GM12878 (cell line): ENCODE results near the gene ITM2C. TPM values are rescaled to one million over a fixed set of nuclear protein-coding genes. Genes with fewer than 3 reads are reported as not detected.
A peak's percentile ranks its signal among the peaks of the same experiment; 100 is the strongest.

ENCODE experiments used
- ATAC-seq: fragments of 200-7000 bp; cut with Tn5 transposase; 3 replicates; pipeline ENCODE4 v1.9.1; 2020; ENCODE audit warnings: mild to moderate bottlenecking, moderate library complexity
- BruUV-seq: library from RNA; stranded (reverse); fragments of 400-500 nt; replicated peaks from 2 replicates; lab custom pipeline; 2021; lab: Mats Ljungman, UMichigan
- CTCF ChIA-PET: fragments of 300-600 bp; sonication (Branson Sonifier 250); formaldehyde crosslinking; extraction: SDS; loops from one replicate; lab custom pipeline; 2021; ENCODE audit warnings: inconsistent platforms; lab: Yijun Ruan, JAX
- POLR2A ChIA-PET: fragments of 350-600 bp; formaldehyde crosslinking; extraction: SDS; loops from one replicate; lab custom pipeline; 2021; ENCODE audit warnings: inconsistent platforms; lab: Charles Lee
- RAD21 ChIA-PET: fragments of 300-600 bp; sonication (Branson Sonifier 250); formaldehyde crosslinking; loops from one replicate; lab custom pipeline; 2023; ENCODE audit warnings: antibody characterized with exemption; ENCODE audit not compliant: unreplicated experiment; lab: Charles Lee
- SMC1A ChIA-PET: fragments of 300-600 bp; sonication (Branson Sonifier 250); formaldehyde crosslinking; loops from one replicate; lab custom pipeline; 2023; ENCODE audit not compliant: unreplicated experiment, uncharacterized antibody; lab: Charles Lee
- DNase-seq: peaks from one replicate; pipeline ENCODE4 v3.0.0-alpha.2; 2011; ENCODE audit warnings: low read depth, low spot score
- FAIRE-seq: peaks from 3 replicates; lab custom pipeline; 2011; peaks lifted over from hg19 to GRCh38; lab: Jason Lieb, UNC
- H2AFZ ChIP-seq: 2 replicates; pipeline ENCODE4 v1.6.0; 2011; ENCODE audit warnings: low read depth, low read length, control low read depth; ENCODE audit not compliant: control insufficient read depth
- H3K27ac ChIP-seq: 2 replicates; pipeline ENCODE4 v1.5.1; 2011; ENCODE audit warnings: control low read depth; ENCODE audit not compliant: control insufficient read depth, insufficient read depth
- H3K27me3 ChIP-seq, 2 experiments: replicated peaks in 1 of 2; 2 replicates each; pipeline versions ENCODE4 v1.6.0 to v1.6.1; 2011; ENCODE audit warnings: low read length in 1 of 2; ENCODE audit not compliant: control insufficient read depth in 2 of 2, insufficient read depth in 2 of 2
- H3K36me3 ChIP-seq, 2 experiments: 2 replicates each; pipeline ENCODE4 v1.5.1; 2011; ENCODE audit warnings: low read length in 1 of 2; ENCODE audit not compliant: control insufficient read depth in 2 of 2, insufficient read depth in 2 of 2
- H3K4me1 ChIP-seq: 2 replicates; pipeline ENCODE4 v1.6.1; 2011; ENCODE audit warnings: mild to moderate bottlenecking, low read length, moderate library complexity, mixed read lengths; ENCODE audit not compliant: control insufficient read depth, insufficient read depth
- H3K4me2 ChIP-seq: 2 replicates; pipeline ENCODE4 v1.6.0; 2011; ENCODE audit warnings: control low read depth; ENCODE audit not compliant: control insufficient read depth, insufficient read depth
- H3K4me3 ChIP-seq: fragments of 200-600 bp; sonication (generic); 2 replicates; pipeline ENCODE4 v1.5.1; 2016
- H3K79me2 ChIP-seq: 2 replicates; pipeline ENCODE4 v1.6.0; 2011; ENCODE audit warnings: low read length; ENCODE audit not compliant: control insufficient read depth, insufficient read depth
- H3K9ac ChIP-seq: 2 replicates; pipeline ENCODE4 v1.8.0; 2011; ENCODE audit warnings: low read length, control low read depth, mixed read lengths; ENCODE audit not compliant: control insufficient read depth, insufficient read depth
- H3K9me3 ChIP-seq: replicated peaks from 3 replicates; pipeline ENCODE4 v1.5.1; 2011; ENCODE audit warnings: mild to moderate bottlenecking, low read length; ENCODE audit not compliant: control insufficient read depth, insufficient read depth
- H4K20me1 ChIP-seq: 2 replicates; pipeline ENCODE4 v1.6.0; 2011; ENCODE audit not compliant: control insufficient read depth, insufficient read depth
- BACH1 ChIP-seq: fragments of 450-650 bp; IDR thresholded peaks from 2 replicates; pipeline ENCODE4 v1.6.1; 2017; ENCODE audit warnings: mild to moderate bottlenecking, borderline replicate concordance
- LARP7 ChIP-seq: fragments of 450-650 bp; IDR thresholded peaks from 2 replicates; pipeline ENCODE4 v1.6.1; 2017; ENCODE audit warnings: mild to moderate bottlenecking
- MXI1 ChIP-seq: fragments of 150-350 bp; IDR thresholded peaks from 2 replicates; pipeline ENCODE4 v1.6.1; 2011; ENCODE audit warnings: low read depth, mild to moderate bottlenecking, inconsistent platforms, low read length, improper control_type of control experiment
- MYC ChIP-seq: IDR thresholded peaks from 2 replicates; pipeline ENCODE4 v1.6.1; 2011; ENCODE audit warnings: mild to moderate bottlenecking, low read length, moderate library complexity, inconsistent platforms; ENCODE audit not compliant: insufficient read depth, insufficient replicate concordance, insufficient read length, severe bottlenecking
- NR2F1 ChIP-seq: fragments of 450-650 bp; conservative IDR thresholded peaks from 2 replicates; pipeline ENCODE4 v1.6.1; 2017; ENCODE audit warnings: mild to moderate bottlenecking
- PAX5 ChIP-seq: IDR thresholded peaks from 2 replicates; pipeline ENCODE4 v1.6.1; 2011; ENCODE audit warnings: low read depth, low read length, borderline replicate concordance
- RAD21 ChIP-seq: IDR thresholded peaks from 2 replicates; pipeline ENCODE4 v1.6.1; 2011; ENCODE audit warnings: mild to moderate bottlenecking, low read depth, low read length, moderate library complexity; ENCODE audit not compliant: insufficient read depth
- RBBP5 ChIP-seq: fragments of 200-600 bp; sonication (generic); conservative IDR thresholded peaks from 2 replicates; pipeline ENCODE4 v1.6.1; 2016
- RFX5 ChIP-seq: IDR thresholded peaks from 2 replicates; pipeline ENCODE4 v1.6.1; 2011; ENCODE audit warnings: low read depth, low read length, improper control_type of control experiment
- SP1 ChIP-seq: IDR thresholded peaks from one replicate; pipeline ENCODE4 v1.6.1; 2011; ENCODE audit warnings: low read depth, low read length
- WGBS: methylation state at CpG from one replicate; pipeline ENCODE4 v1.1.6; 2016; ENCODE audit warnings: low lambda C conversion rate; ENCODE audit not compliant: insufficient replicate concordance, insufficient coverage; ENCODE audit errors: missing lambda C conversion rate; 5-methylcytosine and 5-hydroxymethylcytosine counted together
- in situ Hi-C: fragments of 300-500 bp; cut with MboI; formaldehyde crosslinking; loops from 9 replicates; pipeline ENCODE4 v1.14.3; 2018; ENCODE audit warnings: mixed read lengths
- intact Hi-C: fragments of 100-400 bp; cut with micrococcal nuclease; formaldehyde crosslinking; loops from one replicate; pipeline ENCODE4 v1.14.2; 2022; ENCODE audit not compliant: unreplicated experiment
- polyA plus RNA-seq, 11 experiments: library from polyadenylated mRNA; depleted of rRNA in 4 of 11; unstranded in 6 of 11; stranded (reverse) in 5 of 11; fragments of >200 nt; fragmentation: Nextera tagmentation in 4 of 11; fragmentation: Illumina TruSeq in 1 of 11; extraction: Ambion mirVana in 4 of 11; extraction: Trizol in 1 of 11; gene quantifications; 1 replicate in 1 of 11; 2 replicates in 10 of 11; pipeline versions ENCODE4 v1.2.1 to v1.2.3, GENCODE V29; 2011 to 2016; ENCODE audit warnings: inconsistent platforms in 2 of 11, missing spikeins in 2 of 11, low read depth in 1 of 11
- total RNA-seq, 4 experiments: library from RNA; depleted of rRNA in 3 of 4; stranded (reverse); fragments of >200 nt in 3 of 4; fragmentation: Illumina TruSeq in 1 of 4; extraction: Trizol in 1 of 4; gene quantifications; 2 replicates each; pipeline versions ENCODE4 v1.2.1 to v1.2.3, GENCODE V29; 2013 to 2021
- TF ChIP-seq, protein P1 (sequence below): IDR thresholded peaks from 2 replicates; pipeline ENCODE4 v1.6.1; 2011; ENCODE audit warnings: borderline replicate concordance, low read depth, mild to moderate bottlenecking, moderate library complexity, low read length; ENCODE audit not compliant: insufficient read depth, poor library complexity, severe bottlenecking
- TF ChIP-seq, protein P2 (sequence below): fragments of 150-350 bp; IDR thresholded peaks from 2 replicates; pipeline ENCODE4 v1.6.1; 2014; ENCODE audit warnings: mild to moderate bottlenecking, low read depth, low read length
- TF ChIP-seq, protein P3 (sequence below): fragments of 450-650 bp; IDR thresholded peaks from 2 replicates; pipeline ENCODE4 v1.6.1; 2018; ENCODE audit warnings: borderline replicate concordance, mild to moderate bottlenecking; ENCODE audit not compliant: partially characterized antibody

The ITM2C gene
- total and polyA plus RNA-seq, 10 of the 15 experiments (the other 5 are each of a cell fraction or from before 2014, with no cell fraction given): 5.4 to 195 (median 149) TPM

DNA sequence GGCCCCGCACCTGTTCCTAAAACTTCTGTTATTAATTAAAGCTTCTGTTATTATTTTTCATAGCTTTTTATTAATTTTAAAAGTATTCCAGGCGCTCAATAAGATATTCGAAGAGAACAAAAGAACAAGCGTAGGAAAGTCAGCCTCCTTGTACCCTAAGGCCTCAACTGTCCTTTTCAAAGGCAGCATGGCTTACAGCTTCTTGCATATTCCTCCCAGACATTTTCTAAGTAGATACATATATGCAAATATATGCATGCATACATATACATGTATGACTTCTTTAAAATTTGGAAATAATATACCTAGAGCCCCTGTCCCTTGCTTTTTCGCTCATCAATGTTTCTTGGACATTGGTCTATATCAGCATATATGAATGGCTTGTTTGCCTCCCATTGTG lies 48.0 kb downstream of the ITM2C start (continued):
- TF ChIP-seq, protein P1, sequence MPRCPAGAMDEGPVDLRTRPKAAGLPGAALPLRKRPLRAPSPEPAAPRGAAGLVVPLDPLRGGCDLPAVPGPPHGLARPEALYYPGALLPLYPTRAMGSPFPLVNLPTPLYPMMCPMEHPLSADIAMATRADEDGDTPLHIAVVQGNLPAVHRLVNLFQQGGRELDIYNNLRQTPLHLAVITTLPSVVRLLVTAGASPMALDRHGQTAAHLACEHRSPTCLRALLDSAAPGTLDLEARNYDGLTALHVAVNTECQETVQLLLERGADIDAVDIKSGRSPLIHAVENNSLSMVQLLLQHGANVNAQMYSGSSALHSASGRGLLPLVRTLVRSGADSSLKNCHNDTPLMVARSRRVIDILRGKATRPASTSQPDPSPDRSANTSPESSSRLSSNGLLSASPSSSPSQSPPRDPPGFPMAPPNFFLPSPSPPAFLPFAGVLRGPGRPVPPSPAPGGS: no peak
- TF ChIP-seq MYC (no peak), BACH1 (no peak)

DNA sequence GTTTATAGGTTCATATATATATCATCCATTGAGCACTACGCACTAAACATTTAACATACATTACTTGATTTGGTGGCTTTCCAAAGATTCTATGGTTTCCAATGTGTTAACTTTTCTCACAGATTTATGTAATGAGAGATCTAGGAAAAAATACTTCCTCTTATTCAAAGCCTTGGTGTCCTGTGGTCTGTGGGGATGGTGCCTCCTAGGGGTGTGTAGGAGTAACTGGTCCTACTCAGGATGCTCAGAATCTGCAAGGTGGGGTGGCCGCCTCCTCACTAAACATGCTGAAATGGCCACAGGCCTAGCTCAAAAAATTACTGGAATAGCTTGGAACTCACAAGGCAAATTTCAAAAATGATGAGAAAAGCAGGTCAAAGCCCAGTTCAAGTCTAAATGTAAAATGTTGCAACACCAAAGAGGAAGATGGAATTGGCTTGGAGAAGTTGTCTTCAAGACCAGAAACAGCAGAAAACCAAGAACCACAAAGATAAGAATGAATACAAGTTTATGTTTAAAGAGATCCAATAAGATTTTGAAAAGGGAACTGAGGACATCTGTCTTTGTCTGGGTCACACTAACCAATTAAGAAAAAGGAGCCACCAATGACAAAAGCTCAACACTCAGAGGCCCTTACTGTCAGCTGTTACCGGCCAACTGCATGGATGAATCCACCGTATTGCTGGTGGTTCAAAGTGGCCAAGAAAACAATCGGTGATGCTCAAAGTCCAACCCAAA lies 48.8 kb downstream of the ITM2C start:
- H3K36me3 ChIP-seq: peaks cover 17 to 18% of the 10 kb centered on the region in 2 experiments
- FAIRE-seq: no peak
- POLR2A ChIA-PET: interaction anchor here (0.6 to 1.8 kb wide), 5 partner anchors 11 to 243 kb away, joined by 3 to 6 read pairs (median 3); partner anchors contain the start of gene GPR55
- H3K27me3 ChIP-seq: no peaks in the 10 kb centered on the region
- no peak overlapping the region for H3K4me2 ChIP-seq
- intact Hi-C loops: no loop called here
- H4K20me1 ChIP-seq: peaks cover 4% of the 10 kb centered on the region; the same call in 1 of the 2 replicates
- no peak overlapping the region for H3K4me3 ChIP-seq
- ATAC-seq: peak; percentile 75
- in situ Hi-C loops: no loop called here
- RAD21 ChIA-PET: interaction anchor here (0.9 to 3.3 kb wide), 9 partner anchors 9 to 89 kb away, joined by 3 to 31 read pairs (median 4); partner anchors contain the start of gene GPR55
- H3K79me2 ChIP-seq: peaks cover 76% of the 10 kb centered on the region
- SMC1A ChIA-PET: interaction anchor here (0.9 to 7.8 kb wide), 12 partner anchors 9 to 89 kb away, joined by 3 to 59 read pairs (median 4); partner anchors contain the start of gene GPR55
- 70% methylated on average over 5 of the region's 5 CpGs for WGBS
- no TSS peak for BruUV-seq
- CTCF ChIA-PET: interaction anchor here (0.7 to 5.6 kb wide), 24 partner anchors 8 to 101 kb away, joined by 3 to 58 read pairs (median 4); partner anchors contain the start of genes GPR55 and ITM2C
- peaks cover 23% of the 10 kb centered on the region for H3K4me1 ChIP-seq
- peak overlapping the region; percentile 13; the same call in 1 of the 2 replicates for H3K27ac ChIP-seq
- no peak overlapping the region for H3K9ac ChIP-seq
- DNase-seq: no peak
- no peaks in the 10 kb centered on the region for H3K9me3 ChIP-seq
- H2AFZ ChIP-seq: no peak overlapping the region
- TF ChIP-seq, protein P2, sequence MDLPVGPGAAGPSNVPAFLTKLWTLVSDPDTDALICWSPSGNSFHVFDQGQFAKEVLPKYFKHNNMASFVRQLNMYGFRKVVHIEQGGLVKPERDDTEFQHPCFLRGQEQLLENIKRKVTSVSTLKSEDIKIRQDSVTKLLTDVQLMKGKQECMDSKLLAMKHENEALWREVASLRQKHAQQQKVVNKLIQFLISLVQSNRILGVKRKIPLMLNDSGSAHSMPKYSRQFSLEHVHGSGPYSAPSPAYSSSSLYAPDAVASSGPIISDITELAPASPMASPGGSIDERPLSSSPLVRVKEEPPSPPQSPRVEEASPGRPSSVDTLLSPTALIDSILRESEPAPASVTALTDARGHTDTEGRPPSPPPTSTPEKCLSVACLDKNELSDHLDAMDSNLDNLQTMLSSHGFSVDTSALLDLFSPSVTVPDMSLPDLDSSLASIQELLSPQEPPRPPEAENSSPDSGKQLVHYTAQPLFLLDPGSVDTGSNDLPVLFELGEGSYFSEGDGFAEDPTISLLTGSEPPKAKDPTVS: no peak
- TF ChIP-seq LARP7 (no peak), RAD21 (peak; percentile 62), RFX5 (peak; percentile 97), RBBP5 (no peak), SP1 (no peak), PAX5 (no peak), NR2F1 (no peak), MXI1 (no peak)
- TF ChIP-seq, protein P3, sequence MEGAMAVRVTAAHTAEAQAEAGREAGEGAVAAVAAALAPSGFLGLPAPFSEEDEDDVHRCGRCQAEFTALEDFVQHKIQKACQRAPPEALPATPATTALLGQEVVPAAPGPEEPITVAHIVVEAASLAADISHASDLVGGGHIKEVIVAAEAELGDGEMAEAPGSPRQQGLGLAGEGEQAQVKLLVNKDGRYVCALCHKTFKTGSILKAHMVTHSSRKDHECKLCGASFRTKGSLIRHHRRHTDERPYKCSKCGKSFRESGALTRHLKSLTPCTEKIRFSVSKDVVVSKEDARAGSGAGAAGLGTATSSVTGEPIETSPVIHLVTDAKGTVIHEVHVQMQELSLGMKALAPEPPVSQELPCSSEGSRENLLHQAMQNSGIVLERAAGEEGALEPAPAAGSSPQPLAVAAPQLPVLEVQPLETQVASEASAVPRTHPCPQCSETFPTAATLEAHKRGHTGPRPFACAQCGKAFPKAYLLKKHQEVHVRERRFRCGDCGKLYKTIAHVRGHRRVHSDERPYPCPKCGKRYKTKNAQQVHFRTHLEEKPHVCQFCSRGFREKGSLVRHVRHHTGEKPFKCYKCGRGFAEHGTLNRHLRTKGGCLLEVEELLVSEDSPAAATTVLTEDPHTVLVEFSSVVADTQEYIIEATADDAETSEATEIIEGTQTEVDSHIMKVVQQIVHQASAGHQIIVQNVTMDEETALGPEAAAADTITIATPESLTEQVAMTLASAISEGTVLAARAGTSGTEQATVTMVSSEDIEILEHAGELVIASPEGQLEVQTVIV: no peak
